Endothelial cell of umbilical vein (primary cell): Measurements from ENCODE around the gene LIPH. TPM values are rescaled to one million over a fixed set of nuclear protein-coding genes. Genes with fewer than 3 reads are reported as not detected.
"Not testable (repeated sequence)": the region's sequence is repeated elsewhere in the genome, so short reads cannot be mapped to it uniquely, and the experiment has no call there.

Source experiments
- BruUV-seq: library from RNA; stranded (reverse); fragments of 400-500 nt; replicated peaks from 2 replicates; lab custom pipeline; 2021; lab: Mats Ljungman, UMichigan
- CTCF ChIA-PET: fragments of 300-600, 350-600 bp; sonication (Branson Sonifier 250); formaldehyde crosslinking; loops from one replicate; lab custom pipeline; 2021; ENCODE audit warnings: antibody characterized with exemption, inconsistent platforms; lab: Charles Lee
- POLR2A ChIA-PET: fragments of 300-600, 350-600 bp; sonication (Branson Sonifier 250); formaldehyde crosslinking; loops from one replicate; lab custom pipeline; 2021; ENCODE audit warnings: antibody characterized with exemption, inconsistent platforms; lab: Charles Lee
- DNase-seq: peaks from one replicate; pipeline ENCODE4 v3.0.0-alpha.2; 2011; ENCODE audit warnings: low read depth, low spot score
- FAIRE-seq: peaks from 2 replicates; lab custom pipeline; 2011; peaks lifted over from hg19 to GRCh38; lab: Jason Lieb, UNC
- H2AFZ ChIP-seq: 2 replicates; pipeline ENCODE4 v1.6.0; 2012; ENCODE audit warnings: low read depth, low read length, control low read depth, inconsistent platforms
- H3K27ac ChIP-seq: 2 replicates; pipeline ENCODE4 v1.5.1; 2011; ENCODE audit warnings: low read depth, mild to moderate bottlenecking, control low read depth, low read length, moderate library complexity; ENCODE audit not compliant: insufficient read depth
- H3K27me3 ChIP-seq, 2 experiments: 2 replicates each; pipeline versions ENCODE4 v1.6.0 to v1.6.1; 2011; ENCODE audit warnings: low read length in 2 of 2, mixed read lengths in 1 of 2; ENCODE audit not compliant: control insufficient read depth in 2 of 2, insufficient read depth in 2 of 2
- H3K36me3 ChIP-seq, 2 experiments: 2 replicates in 1 of 2; 3 replicates in 1 of 2; pipeline ENCODE4 v1.5.1; 2011; ENCODE audit warnings: low read length in 2 of 2, mild to moderate bottlenecking in 1 of 2, moderate library complexity in 1 of 2; ENCODE audit not compliant: control insufficient read depth in 2 of 2, insufficient read depth in 2 of 2; ENCODE audit errors: extremely low read depth in 1 of 2
- H3K4me1 ChIP-seq: 3 replicates; pipeline ENCODE4 v1.5.1; 2011; ENCODE audit warnings: mild to moderate bottlenecking, low read length; ENCODE audit not compliant: control insufficient read depth, insufficient read depth; ENCODE audit errors: extremely low read depth
- H3K4me2 ChIP-seq: 2 replicates; pipeline ENCODE4 v1.6.1; 2011; ENCODE audit warnings: low read length, control low read depth, mixed read lengths; ENCODE audit not compliant: insufficient read depth
- H3K4me3 ChIP-seq, 3 experiments: fragments of 200-600 bp in 1 of 3; sonication (generic), shearing (Covaris generic) in 1 of 3; replicated peaks in 1 of 3; 2 replicates each; pipeline ENCODE4 v1.5.1; 2011 to 2016; ENCODE audit warnings: control low read depth in 3 of 3, low read length in 3 of 3, mild to moderate bottlenecking in 2 of 3, inconsistent platforms in 1 of 3, low read depth in 1 of 3, moderate library complexity in 1 of 3; ENCODE audit not compliant: insufficient read depth in 1 of 3
- H3K79me2 ChIP-seq: 2 replicates; pipeline ENCODE4 v1.6.0; 2012; ENCODE audit warnings: low read length, inconsistent platforms; ENCODE audit not compliant: control insufficient read depth, insufficient read depth
- H3K9ac ChIP-seq: replicated peaks from 2 replicates; pipeline ENCODE3; 2011; ENCODE audit warnings: low read length, control low read depth; ENCODE audit not compliant: insufficient read depth; ENCODE audit errors: extremely low read depth
- H3K9me1 ChIP-seq: replicated peaks from 3 replicates; pipeline ENCODE4 v1.6.0; 2011; ENCODE audit warnings: mild to moderate bottlenecking, low read length; ENCODE audit not compliant: control insufficient read depth, insufficient read depth; ENCODE audit errors: extremely low read depth
- H3K9me3 ChIP-seq: replicated peaks from 2 replicates; pipeline ENCODE4 v1.5.1; 2012; ENCODE audit warnings: low read length, inconsistent platforms; ENCODE audit not compliant: control insufficient read depth, insufficient read depth
- H4K20me1 ChIP-seq: replicated peaks from 2 replicates; pipeline ENCODE3; 2011; ENCODE audit warnings: mild to moderate bottlenecking, low read length; ENCODE audit not compliant: control insufficient read depth, insufficient read depth; ENCODE audit errors: extremely low read depth
- CTCF ChIP-seq, 2 donors: IDR thresholded peaks; 1 replicate in 1 of 2; 2 replicates in 1 of 2; pipeline ENCODE4 v1.5.1; 2011; ENCODE audit warnings: low read length in 2 of 2, mild to moderate bottlenecking in 2 of 2, moderate library complexity in 2 of 2, control low read depth in 1 of 2, inconsistent platforms in 1 of 2, low read depth in 1 of 2; ENCODE audit not compliant: insufficient read depth in 1 of 2; ENCODE audit errors: extremely low read depth in 1 of 2
- dilution Hi-C: fragments of 300-500 bp; cut with MboI; formaldehyde crosslinking; loops from one replicate; pipeline ENCODE4 v1.15.0; 2019; ENCODE audit warnings: low sequenced_read_pairs; ENCODE audit not compliant: extremely low pct_ligation_motif_present
- intact Hi-C: fragments of 100-400 bp; cut with micrococcal nuclease; formaldehyde crosslinking; loops from one replicate; pipeline ENCODE4 v1.10.0; 2022
- polyA plus RNA-seq, 4 experiments: library from polyadenylated mRNA; depleted of rRNA in 3 of 4; stranded (reverse) in 3 of 4; unstranded in 1 of 4; fragments of >200 nt; gene quantifications; 2 replicates each; pipeline versions ENCODE4 v1.2.1 to v1.2.3, GENCODE V29; 2011 to 2012; ENCODE audit warnings: missing spikeins in 1 of 4
- total RNA-seq: library from RNA; stranded (reverse); gene quantifications from 2 replicates; pipeline ENCODE4 v1.2.3, GENCODE V29; 2021
- TF ChIP-seq, protein P1 (sequence below): IDR thresholded peaks from 2 replicates; pipeline ENCODE4 v1.6.1; 2011; ENCODE audit not compliant: insufficient read depth, insufficient read length

The LIPH gene
- total and polyA plus RNA-seq, 2 donors (not counting 3 experiments of a cell fraction or from before 2014, with no cell fraction given): not detected

DNA sequence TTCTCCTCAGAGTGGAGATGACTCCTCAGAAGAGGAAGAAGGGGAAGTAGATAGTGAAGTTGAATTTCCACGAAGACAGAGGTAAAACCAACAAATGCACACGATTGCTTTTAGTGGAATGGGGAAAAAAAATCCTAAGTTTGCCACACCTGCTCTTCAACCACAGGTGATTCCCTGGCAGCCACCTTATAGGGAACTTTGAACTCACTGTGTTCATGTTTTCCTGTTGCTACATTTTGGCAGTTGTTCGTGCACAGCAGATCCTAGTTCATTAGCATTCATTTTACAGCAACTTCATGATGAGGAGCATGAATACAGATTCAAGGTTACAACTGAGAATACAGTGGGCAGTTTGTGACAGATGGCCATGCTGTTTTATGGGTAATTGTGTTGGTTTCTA is 75.1 kb downstream of the LIPH start:
- POLR2A ChIA-PET: no interaction called here
- H3K79me2 ChIP-seq: no peaks in the 10 kb centered on the region
- dilution Hi-C loops (no loop called here), intact Hi-C loops (no loop called here)
- H3K4me1 ChIP-seq: no peaks in the 10 kb centered on the region
- H3K9ac ChIP-seq: no peak overlapping the region
- H3K27ac ChIP-seq: no peak overlapping the region
- no peaks in the 10 kb centered on the region for H3K36me3 ChIP-seq
- H3K27me3 ChIP-seq: no peaks in the 10 kb centered on the region
- no peaks in the 10 kb centered on the region for H3K9me3 ChIP-seq
- H4K20me1 ChIP-seq: no peaks in the 10 kb centered on the region
- no peak for DNase-seq
- H3K9me1 ChIP-seq: no peaks in the 10 kb centered on the region
- BruUV-seq: no TSS peak
- FAIRE-seq: peak; percentile 60
- no peak overlapping the region for H3K4me2 ChIP-seq
- no peak overlapping the region for H2AFZ ChIP-seq
- CTCF ChIA-PET: no interaction called here
- no peak for TF ChIP-seq CTCF (IDR thresholded peaks at IDR 0.05; ENCODE audit: extremely low read depth in 1 of 2, insufficient read depth in 1 of 2, low read depth in 1 of 2, low read length in 2 of 2)
- TF ChIP-seq, protein P1, sequence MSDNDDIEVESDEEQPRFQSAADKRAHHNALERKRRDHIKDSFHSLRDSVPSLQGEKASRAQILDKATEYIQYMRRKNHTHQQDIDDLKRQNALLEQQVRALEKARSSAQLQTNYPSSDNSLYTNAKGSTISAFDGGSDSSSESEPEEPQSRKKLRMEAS: no peak
- H3K4me3 ChIP-seq: no peak overlapping the region

DNA sequence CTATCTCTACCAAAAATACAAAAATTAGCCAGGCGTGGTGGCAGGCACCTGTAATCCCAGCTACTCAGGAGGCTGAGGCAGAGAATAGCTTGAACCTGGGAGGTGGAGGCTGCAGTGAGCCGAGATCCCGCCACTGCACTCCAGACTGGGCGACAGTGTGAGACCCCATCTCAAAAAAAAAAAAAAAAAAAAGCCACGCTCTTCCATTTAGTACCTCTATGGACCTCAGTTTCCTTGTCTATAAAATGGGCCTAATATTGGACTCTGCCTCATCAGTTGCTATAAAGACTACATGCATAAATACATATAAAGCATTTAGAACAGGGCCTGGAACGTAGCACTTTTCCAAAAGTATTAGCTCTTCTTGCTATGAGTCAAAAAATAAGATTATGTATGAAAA is 77.5 kb downstream of the LIPH start:
- DNase-seq, H2AFZ ChIP-seq, intact Hi-C loops, H3K9me1 ChIP-seq, H3K36me3 ChIP-seq, FAIRE-seq, H3K27ac ChIP-seq, dilution Hi-C loops, H3K9ac ChIP-seq, H3K4me3 ChIP-seq, H3K27me3 ChIP-seq, H3K4me1 ChIP-seq, H3K79me2 ChIP-seq, H4K20me1 ChIP-seq, BruUV-seq, POLR2A ChIA-PET, H3K9me3 ChIP-seq, H3K4me2 ChIP-seq: not testable (repeated sequence)
- CTCF ChIA-PET: interaction anchor here (1.6 to 1.7 kb wide), 2 partner anchors 14 to 84 kb away, joined by 3 to 4 read pairs; no protein-coding TSS in a partner anchor
